CD14-positive monocyte (primary cell): ENCODE results near the gene PARVG. TPM values are rescaled to one million over a fixed set of nuclear protein-coding genes. Genes with fewer than 3 reads are reported as not detected.

Experiments used
- DNase-seq, 3 donors: peaks; one replicate each; pipeline ENCODE4 v3.0.0-alpha.2; 2011 to 2022
- H2AFZ ChIP-seq: 2 replicates; pipeline ENCODE4 v1.6.0; 2012; ENCODE audit warnings: mild to moderate bottlenecking, low read depth, low read length, inconsistent platforms; ENCODE audit not compliant: insufficient read depth, poor library complexity, severe bottlenecking
- H3K27ac ChIP-seq, 2 donors: 1 replicate in 1 of 2; 2 replicates in 1 of 2; pipeline ENCODE4 v1.5.1; 2012 to 2013; ENCODE audit warnings: low read length in 2 of 2, control low read depth in 1 of 2, inconsistent platforms in 1 of 2, low read depth in 1 of 2, mild to moderate bottlenecking in 1 of 2
- H3K27me3 ChIP-seq, 2 donors: one replicate each; pipeline versions ENCODE4 v1.6.0 to v1.6.1; 2011 to 2013; ENCODE audit warnings: low read length in 2 of 2; ENCODE audit not compliant: control insufficient read depth in 2 of 2, insufficient read depth in 2 of 2
- H3K36me3 ChIP-seq, 2 donors: replicated peaks in 1 of 2; 1 replicate in 1 of 2; 2 replicates in 1 of 2; pipeline versions ENCODE4 v1.5.1 to v1.6.1; 2012 to 2013; ENCODE audit warnings: low read length in 2 of 2, control low read depth in 1 of 2, inconsistent platforms in 1 of 2, mild to moderate bottlenecking in 1 of 2; ENCODE audit not compliant: insufficient read depth in 2 of 2, control insufficient read depth in 1 of 2
- H3K4me1 ChIP-seq, 2 donors: 1 replicate in 1 of 2; 2 replicates in 1 of 2; pipeline versions ENCODE4 v1.5.1 to v1.6.1; 2012 to 2013; ENCODE audit warnings: low read length in 2 of 2, control low read depth in 1 of 2, inconsistent platforms in 1 of 2, mild to moderate bottlenecking in 1 of 2, moderate library complexity in 1 of 2; ENCODE audit not compliant: insufficient read depth in 2 of 2, control insufficient read depth in 1 of 2
- H3K4me2 ChIP-seq: replicated peaks from 2 replicates; pipeline ENCODE3; 2012; ENCODE audit warnings: low read length, moderate library complexity, mild to moderate bottlenecking; ENCODE audit not compliant: poor library complexity, severe bottlenecking; ENCODE audit errors: extremely low read depth
- H3K4me3 ChIP-seq, 3 experiments: fragments of 200-600 bp in 1 of 3; sonication (generic) in 1 of 3; replicated peaks in 1 of 3; 1 replicate in 2 of 3; 2 replicates in 1 of 3; pipeline ENCODE4 v1.5.1; 2011 to 2013; ENCODE audit warnings: low read length in 3 of 3, mild to moderate bottlenecking in 3 of 3, control low read depth in 2 of 3, low read depth in 2 of 3, inconsistent platforms in 1 of 3, moderate library complexity in 1 of 3
- H3K79me2 ChIP-seq: 2 replicates; pipeline ENCODE4 v1.6.0; 2012; ENCODE audit warnings: mild to moderate bottlenecking, control low read depth, inconsistent platforms, low read length, moderate library complexity; ENCODE audit not compliant: insufficient read depth
- H3K9ac ChIP-seq: 2 replicates; pipeline ENCODE4 v1.6.0; 2017; ENCODE audit warnings: low read length, mild to moderate bottlenecking; ENCODE audit not compliant: insufficient read depth, poor library complexity, severe bottlenecking
- H3K9me3 ChIP-seq, 2 donors: replicated peaks in 1 of 2; 1 replicate in 1 of 2; 2 replicates in 1 of 2; pipeline versions ENCODE4 v1.5.1 to v1.6.1; 2012 to 2013; ENCODE audit warnings: low read length in 2 of 2, control low read depth in 1 of 2; ENCODE audit not compliant: control insufficient read depth in 1 of 2, insufficient read depth in 1 of 2
- H4K20me1 ChIP-seq: 2 replicates; pipeline ENCODE4 v1.6.0; 2012; ENCODE audit warnings: mild to moderate bottlenecking, low read length, control low read depth, moderate library complexity; ENCODE audit not compliant: insufficient read depth
- H3K27ac Mint-ChIP-seq, 7 donors: one replicate each; pipeline ENCODE4 v1.8.0; 2020; ENCODE audit warnings: mild to moderate bottlenecking in 7 of 7, mixed read lengths in 7 of 7, moderate library complexity in 6 of 7, inconsistent platforms in 2 of 7
- H3K27me3 Mint-ChIP-seq, 3 donors: one replicate each; pipeline ENCODE4 v1.8.0; 2021 to 2022; ENCODE audit warnings: low read depth in 3 of 3, mild to moderate bottlenecking in 3 of 3, mixed read lengths in 3 of 3, moderate library complexity in 3 of 3, inconsistent platforms in 1 of 3
- H3K36me3 Mint-ChIP-seq, 2 donors: one replicate each; pipeline ENCODE4 v1.8.0; 2020; ENCODE audit warnings: mixed read lengths in 2 of 2, inconsistent platforms in 1 of 2, mild to moderate bottlenecking in 1 of 2
- H3K4me1 Mint-ChIP-seq: one replicate; pipeline ENCODE4 v1.8.0; 2020; ENCODE audit warnings: mild to moderate bottlenecking, mixed read lengths
- H3K4me3 Mint-ChIP-seq, 2 donors: one replicate each; pipeline ENCODE4 v1.8.0; 2020; ENCODE audit warnings: mild to moderate bottlenecking in 2 of 2, mixed read lengths in 2 of 2, moderate library complexity in 1 of 2
- H3K9me3 Mint-ChIP-seq, 7 donors: one replicate each; pipeline ENCODE4 v1.8.0; 2020 to 2022; ENCODE audit warnings: mixed read lengths in 7 of 7, mild to moderate bottlenecking in 6 of 7, moderate library complexity in 6 of 7, inconsistent platforms in 2 of 7
- CTCF ChIP-seq: fragments of 200-600 bp; IDR thresholded peaks from one replicate; pipeline ENCODE4 v1.8.0; 2022; ENCODE audit warnings: antibody characterized with exemption, mild to moderate bottlenecking
- WGBS: methylation state at CpG from one replicate; pipeline ENCODE4 v1.1.5; 2013; ENCODE audit warnings: missing lambda C conversion rate; ENCODE audit not compliant: insufficient coverage; 5-methylcytosine and 5-hydroxymethylcytosine counted together
- intact Hi-C, 2 donors: fragments of 100-400 bp; cut with micrococcal nuclease; formaldehyde crosslinking; loops; one replicate each; pipeline versions ENCODE4 v1.15.0 to v1.15.1; 2023
- polyA plus RNA-seq, 3 donors: library from polyadenylated mRNA; depleted of rRNA in 1 of 3; unstranded in 2 of 3; stranded (reverse) in 1 of 3; fragments of 300-500 nt in 2 of 3; fragments of >200 nt in 1 of 3; fragmentation: Illumina TruSeq in 2 of 3; gene quantifications; 1 replicate in 2 of 3; 2 replicates in 1 of 3; pipeline ENCODE4 v1.2.3, GENCODE V29; 2012 to 2021

Gene PARVG
- polyA plus RNA-seq, 3 donors, result 169 to 577 (median 190) TPM

DNA sequence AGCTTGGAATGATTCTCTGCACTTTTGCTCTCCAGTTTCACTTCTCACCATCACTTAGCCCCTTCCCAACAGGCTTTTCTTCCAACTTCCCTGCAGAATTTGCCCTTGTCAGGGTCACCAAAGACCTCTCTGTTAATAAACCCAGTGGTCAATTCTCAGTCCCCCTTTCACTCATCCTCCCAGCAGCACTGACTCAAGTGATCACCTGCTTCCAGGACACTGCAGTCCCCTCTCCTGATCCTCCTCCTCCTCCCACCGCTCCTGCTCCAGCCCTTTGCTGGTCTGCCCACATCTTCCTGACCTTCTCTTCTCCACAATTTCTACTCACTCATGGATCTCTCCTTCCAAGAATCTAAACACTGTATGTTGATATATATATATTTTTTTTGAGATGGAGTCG is 74.1 kb downstream of the PARVG start:
- no CpG with 5 or more reads among the region's 2 CpGs for WGBS
- Mint-ChIP-seq H3K4me3 (no peak overlapping the region), H3K27me3 (peaks cover 7 to 16% (median 10%) of the 10 kb centered on the region in 3 donors), H3K9me3 (peaks cover 3 to 16% (median 10%) of the 10 kb centered on the region in 7 donors), H3K36me3 (no peaks in the 10 kb centered on the region), H3K27ac (no peak overlapping the region), H3K4me1 (no peaks in the 10 kb centered on the region)
- Histone ChIP-seq H2AFZ (no peak overlapping the region), H3K79me2 (no peaks in the 10 kb centered on the region), H3K4me1 (no peaks in the 10 kb centered on the region), H3K9ac (no peak overlapping the region), H4K20me1 (no peaks in the 10 kb centered on the region), H3K9me3 (peaks cover 7 to 13% of the 10 kb centered on the region in 2 donors), H3K27ac (no peak overlapping the region), H3K4me3 (no peak overlapping the region), H3K36me3 (no peaks in the 10 kb centered on the region), H3K4me2 (no peak overlapping the region), H3K27me3 (no peaks in the 10 kb centered on the region)
- no peak for DNase-seq
- TF ChIP-seq CTCF, result no peak
- intact Hi-C loops, result no loop called here

DNA sequence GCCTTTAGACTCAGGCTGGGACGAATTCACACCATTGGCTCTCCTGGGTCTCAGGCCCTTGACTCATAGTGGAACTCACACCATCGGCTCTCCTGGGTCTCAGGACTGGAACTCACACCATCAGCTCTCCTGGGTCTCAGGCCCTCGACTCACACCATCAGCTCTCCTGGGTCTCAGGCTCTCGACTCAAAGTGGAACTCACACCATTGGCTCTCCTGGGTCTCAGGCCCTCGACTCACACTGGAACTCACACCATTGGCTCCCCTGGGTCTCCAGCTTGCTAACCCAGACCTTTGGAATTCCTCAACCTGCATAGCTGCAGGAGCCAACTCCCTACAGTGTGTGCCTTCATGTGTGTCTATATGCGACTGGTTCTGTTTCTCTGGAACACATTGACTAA is 75.4 kb downstream of the PARVG start:
- H3K27ac ChIP-seq, result no peak overlapping the region
- no peaks in the 10 kb centered on the region for H3K79me2 ChIP-seq
- H3K4me1 ChIP-seq, result no peaks in the 10 kb centered on the region
- H3K36me3 ChIP-seq, result no peaks in the 10 kb centered on the region
- Mint-ChIP-seq H3K4me3 (no peak overlapping the region), H3K9me3 (peaks cover 0 to 3% (median 0%) of the 10 kb centered on the region in 7 donors), H3K27me3 (peaks cover 7 to 16% (median 8%) of the 10 kb centered on the region in 3 donors), H3K36me3 (no peaks in the 10 kb centered on the region), H3K27ac (no peak overlapping the region), H3K4me1 (no peaks in the 10 kb centered on the region)
- no peaks in the 10 kb centered on the region for H3K27me3 ChIP-seq
- no peak overlapping the region for H3K4me2 ChIP-seq
- no peak overlapping the region for H2AFZ ChIP-seq
- no peak overlapping the region for H3K4me3 ChIP-seq
- no peak overlapping the region for H3K9ac ChIP-seq
- H4K20me1 ChIP-seq, result no peaks in the 10 kb centered on the region
- H3K9me3 ChIP-seq, result peaks cover 0 to under 1% of the 10 kb centered on the region in 2 donors
- no peak for DNase-seq
- WGBS, result 95% methylated on average over 6 of the region's 6 CpGs
- TF ChIP-seq CTCF, result no peak
- intact Hi-C loops, result no loop called here
